Activated naive CD8-positive, alpha-beta T cell (primary cell): ENCODE data around the gene RANBP1.
A peak's percentile ranks its signal among the peaks of the same experiment; 100 is the strongest.

Source experiments
- H3K27ac Mint-ChIP-seq: one replicate; pipeline ENCODE4 v1.8.0; 2021; ENCODE audit warnings: mixed read lengths
- H3K27me3 Mint-ChIP-seq: one replicate; pipeline ENCODE4 v1.8.0; 2021; ENCODE audit warnings: mixed read lengths
- H3K36me3 Mint-ChIP-seq: one replicate; pipeline ENCODE4 v1.8.0; 2021; ENCODE audit warnings: mixed read lengths
- H3K4me1 Mint-ChIP-seq: one replicate; pipeline ENCODE4 v1.8.0; 2021; ENCODE audit warnings: low read depth, mixed read lengths
- H3K4me3 Mint-ChIP-seq: one replicate; pipeline ENCODE4 v1.8.0; 2021; ENCODE audit warnings: mild to moderate bottlenecking, mixed read lengths
- H3K9me3 Mint-ChIP-seq: one replicate; pipeline ENCODE4 v1.8.0; 2021; ENCODE audit warnings: low read depth, mixed read lengths

RANBP1 gene

DNA sequence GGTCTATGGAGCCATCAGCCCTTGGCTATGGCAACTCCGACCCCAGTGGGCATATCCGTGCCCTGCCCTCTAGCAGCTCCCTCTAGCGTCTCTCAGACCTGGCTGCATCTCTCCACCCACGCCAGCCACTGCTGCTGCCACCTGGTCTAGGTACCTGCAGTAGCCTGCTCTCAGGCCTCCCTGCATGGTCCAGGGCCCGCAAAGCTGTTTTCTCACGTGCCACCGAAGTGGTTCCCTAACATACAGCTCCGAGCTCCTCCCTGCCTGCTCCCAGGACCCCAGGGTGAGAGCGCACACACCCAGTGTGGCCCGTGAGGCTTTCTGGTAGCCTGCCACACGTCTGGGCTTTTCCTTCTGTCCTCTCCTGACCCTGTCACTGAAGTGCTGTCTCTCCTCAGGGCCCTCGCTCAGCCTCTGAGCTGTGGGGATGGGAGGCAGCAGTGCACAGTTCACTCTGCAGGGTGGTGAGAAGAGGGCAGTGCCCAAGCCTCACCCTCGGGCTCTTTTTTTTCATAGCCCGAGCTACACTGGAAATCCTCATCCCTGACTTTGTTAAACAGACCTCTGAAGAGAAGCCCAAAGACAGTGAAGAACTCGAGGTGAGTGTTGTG lies 21.6 kb upstream of the RANBP1 start:
- Mint-ChIP-seq H3K4me1 (peaks cover 64% of the 10 kb centered on the region), H3K27ac (no peak overlapping the region), H3K4me3 (no peak overlapping the region), H3K27me3 (no peaks in the 10 kb centered on the region), H3K36me3 (peaks cover 36% of the 10 kb centered on the region), H3K9me3 (no peaks in the 10 kb centered on the region)

DNA sequence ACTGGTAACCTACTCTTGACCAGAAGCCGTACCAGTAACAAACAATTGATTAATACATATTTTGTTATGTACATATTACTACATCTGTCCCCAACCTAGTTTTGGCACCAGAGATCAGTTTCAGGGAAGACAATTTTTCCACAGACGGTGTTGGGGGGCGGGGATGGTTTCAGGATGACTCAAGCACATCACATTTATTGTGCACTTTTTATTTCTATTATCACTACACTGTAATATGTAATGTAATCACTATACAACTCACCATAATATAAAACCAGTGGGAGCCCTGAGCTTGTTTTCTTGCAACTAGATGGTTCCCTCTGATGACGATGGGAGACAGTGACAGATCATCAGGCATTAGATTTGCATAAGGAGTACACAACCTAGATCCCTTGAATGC lies 20.4 kb upstream of the RANBP1 start:
- Mint-ChIP-seq H3K4me3 (peak overlapping the region; percentile 61), H3K9me3 (no peaks in the 10 kb centered on the region), H3K27ac (peak overlapping the region; percentile 73), H3K36me3 (peaks cover 37% of the 10 kb centered on the region), H3K4me1 (peaks cover 66% of the 10 kb centered on the region), H3K27me3 (no peaks in the 10 kb centered on the region)

DNA sequence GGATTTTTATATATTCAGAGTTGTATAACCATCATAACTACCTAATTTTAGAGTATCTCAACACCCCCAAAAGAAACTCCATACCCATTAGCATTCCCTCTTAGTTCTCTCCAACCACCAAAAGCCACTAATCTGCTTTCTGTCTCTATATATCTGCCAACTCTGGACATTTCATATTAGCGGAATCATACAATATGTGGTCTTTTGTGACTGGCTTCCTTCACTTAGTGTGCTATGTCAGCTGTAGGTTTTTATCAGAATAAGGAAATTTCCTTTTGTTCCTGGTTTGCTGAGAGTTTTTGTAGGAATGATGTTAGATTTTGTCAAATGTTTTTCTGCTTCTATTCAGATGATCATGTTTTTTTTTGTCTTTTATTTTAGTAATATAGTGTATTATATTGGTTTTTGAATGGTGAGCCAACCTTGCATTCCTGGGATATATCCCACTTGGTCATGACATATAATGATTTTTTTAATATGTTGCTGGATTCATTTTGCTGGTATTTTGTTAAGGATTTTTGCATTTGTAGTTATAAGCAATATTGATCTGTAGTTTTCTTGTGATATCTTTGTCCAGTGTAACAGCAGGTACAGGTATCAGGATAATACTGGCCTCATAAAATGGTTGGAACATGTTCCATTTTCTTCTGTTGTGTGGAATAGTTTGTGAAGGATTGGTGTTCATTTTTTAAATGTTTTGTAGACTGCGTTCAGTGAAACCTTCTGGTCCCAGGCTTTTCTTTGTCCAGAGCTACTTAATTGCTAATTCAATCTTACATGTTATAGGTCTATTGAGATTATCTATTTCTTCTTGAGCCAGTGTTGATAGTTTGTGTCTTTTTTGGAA lies 19.1 kb upstream of the RANBP1 start:
- peaks cover 31% of the 10 kb centered on the region for H3K36me3 Mint-ChIP-seq
- H3K4me1 Mint-ChIP-seq: peaks cover 65% of the 10 kb centered on the region
- H3K4me3 Mint-ChIP-seq: no peak overlapping the region
- H3K27me3 Mint-ChIP-seq: no peaks in the 10 kb centered on the region
- no peaks in the 10 kb centered on the region for H3K9me3 Mint-ChIP-seq
- peak overlapping the region; percentile 18 for H3K27ac Mint-ChIP-seq

DNA sequence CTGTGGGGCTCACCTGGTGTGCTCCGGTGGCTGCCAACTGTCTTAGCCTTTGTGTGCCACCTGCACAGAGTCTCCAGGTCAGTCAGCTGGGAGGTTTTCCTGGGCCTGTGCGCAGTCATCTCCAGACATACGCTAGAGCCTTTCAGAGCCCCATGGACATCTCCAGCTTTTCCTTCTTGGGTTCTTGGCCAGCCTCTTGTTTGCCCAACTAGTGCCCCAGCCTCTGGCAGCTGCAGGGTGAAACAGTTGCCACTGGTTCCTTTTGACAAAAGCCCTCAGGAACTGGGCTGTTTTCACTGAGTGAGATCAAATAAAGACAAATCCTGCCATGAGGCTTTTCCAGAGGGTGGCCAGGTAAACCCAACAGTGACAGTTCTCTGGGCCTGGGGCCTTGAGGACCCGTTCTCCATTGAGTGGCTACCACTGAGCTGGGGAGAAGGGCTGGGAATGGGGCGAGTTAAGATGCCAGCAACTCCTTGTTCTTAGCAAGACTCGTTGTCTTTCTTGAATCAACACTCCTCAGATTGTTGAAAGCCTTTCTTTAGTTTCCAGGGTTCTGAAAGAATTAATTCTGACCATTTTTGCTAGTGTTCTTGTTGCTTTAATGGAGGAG lies 16.7 kb upstream of the RANBP1 start:
- no peaks in the 10 kb centered on the region for H3K9me3 Mint-ChIP-seq
- peaks cover 33% of the 10 kb centered on the region for H3K36me3 Mint-ChIP-seq
- H3K4me3 Mint-ChIP-seq: peak overlapping the region; percentile 86
- H3K27ac Mint-ChIP-seq: peak overlapping the region; percentile 94
- peaks cover 63% of the 10 kb centered on the region for H3K4me1 Mint-ChIP-seq
- no peaks in the 10 kb centered on the region for H3K27me3 Mint-ChIP-seq

DNA sequence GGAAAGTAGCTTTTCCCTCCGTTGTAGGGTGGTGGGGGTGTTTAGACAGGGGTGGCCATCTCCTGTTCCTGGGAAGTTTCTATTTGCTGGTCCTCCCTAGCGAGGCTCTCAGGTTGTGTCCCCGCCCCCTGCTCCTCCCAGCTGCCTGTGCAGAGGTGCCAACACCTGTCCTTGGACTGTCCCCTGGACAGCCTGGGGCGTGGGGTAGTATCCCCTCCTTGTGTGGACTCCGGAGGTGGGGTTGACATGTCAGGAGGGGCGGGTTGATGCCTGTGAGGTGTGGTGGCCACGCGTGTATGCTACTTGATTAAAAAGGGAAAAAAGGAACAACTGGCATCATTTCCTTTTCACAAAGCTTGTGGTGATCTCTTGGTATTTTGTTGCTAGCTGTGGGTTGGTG lies 14.3 kb upstream of the RANBP1 start:
- Mint-ChIP-seq H3K4me1 (peaks cover 52% of the 10 kb centered on the region), H3K27ac (peak overlapping the region; percentile 94), H3K4me3 (peak overlapping the region; percentile 86), H3K36me3 (peaks cover 20% of the 10 kb centered on the region), H3K9me3 (no peaks in the 10 kb centered on the region), H3K27me3 (no peaks in the 10 kb centered on the region)

DNA sequence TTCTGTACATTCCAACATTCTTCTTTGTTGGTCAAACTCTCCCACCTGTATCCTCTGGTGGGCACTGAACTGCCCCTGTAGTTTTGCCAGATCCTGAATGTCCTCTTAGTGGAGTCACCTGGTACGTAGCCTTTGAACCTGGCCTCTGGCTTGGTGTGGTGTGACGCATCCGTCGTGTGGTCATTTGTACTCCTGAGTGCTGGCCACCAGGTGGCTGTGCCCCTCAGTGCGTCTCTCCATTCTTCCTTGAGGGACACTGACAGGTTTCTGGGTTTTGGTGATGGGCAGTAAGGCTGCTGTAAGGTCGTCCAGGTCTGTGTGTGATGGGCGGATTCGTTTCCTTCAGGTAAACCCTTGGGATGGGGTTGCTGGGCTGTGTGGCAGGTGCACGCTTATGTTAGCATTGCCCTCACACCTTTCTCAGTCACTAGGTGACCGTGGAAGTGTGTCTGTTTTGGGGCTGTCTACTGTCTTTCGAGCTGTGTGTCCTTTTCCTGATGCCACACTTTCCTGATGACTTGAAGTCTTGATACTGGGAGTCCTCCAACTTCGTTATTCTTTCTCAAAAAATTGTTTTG lies 13.6 kb upstream of the RANBP1 start:
- Mint-ChIP-seq H3K4me1 (peaks cover 48% of the 10 kb centered on the region), H3K36me3 (peaks cover 13% of the 10 kb centered on the region), H3K27me3 (no peaks in the 10 kb centered on the region), H3K9me3 (no peaks in the 10 kb centered on the region), H3K4me3 (peak overlapping the region; percentile 8), H3K27ac (peak overlapping the region; percentile 76)

GRCh38 chr22:20105456-20106204 lies 10.3 kb upstream of the RANBP1 start:
- peaks cover 2% of the 10 kb centered on the region for H3K36me3 Mint-ChIP-seq
- H3K27me3 Mint-ChIP-seq: no peaks in the 10 kb centered on the region
- H3K4me3 Mint-ChIP-seq: no peak overlapping the region
- no peaks in the 10 kb centered on the region for H3K9me3 Mint-ChIP-seq
- H3K4me1 Mint-ChIP-seq: peaks cover 20% of the 10 kb centered on the region
- no peak overlapping the region for H3K27ac Mint-ChIP-seq

GRCh38 chr22:20106205-20106848 lies 9.6 kb upstream of the RANBP1 start:
- Mint-ChIP-seq H3K36me3 (peaks cover 2% of the 10 kb centered on the region), H3K27me3 (no peaks in the 10 kb centered on the region), H3K4me1 (peaks cover 19% of the 10 kb centered on the region)

DNA sequence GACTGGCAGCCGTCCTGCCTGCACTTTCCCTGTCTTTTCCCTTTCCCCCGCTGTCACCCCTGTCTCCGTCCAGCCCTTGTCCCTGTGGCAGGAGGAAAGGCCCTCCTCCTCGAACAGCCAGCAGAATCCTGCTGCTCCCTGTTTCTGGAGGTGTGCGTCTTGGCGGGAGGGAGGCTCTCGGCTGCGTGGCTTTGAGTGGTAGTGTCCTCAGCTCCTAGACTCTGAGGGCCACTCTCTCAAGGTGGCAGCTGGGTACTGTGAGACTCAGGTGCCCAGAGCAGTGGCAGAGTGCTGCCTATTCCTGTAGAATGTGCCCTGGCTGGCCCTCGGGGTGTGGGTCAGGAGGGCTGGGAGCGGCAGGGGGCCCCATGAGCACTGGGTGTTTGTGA lies 9.1 kb upstream of the RANBP1 start:
- Mint-ChIP-seq H3K27ac (no peak overlapping the region), H3K36me3 (peaks cover 2% of the 10 kb centered on the region), H3K4me3 (no peak overlapping the region), H3K27me3 (no peaks in the 10 kb centered on the region), H3K4me1 (peaks cover 19% of the 10 kb centered on the region), H3K9me3 (no peaks in the 10 kb centered on the region)

More at GRCh38 chr22:20106205-20106848, 9.6 kb upstream of the RANBP1 start:
- Mint-ChIP-seq H3K27ac (peak overlapping the region; percentile 3), H3K4me3 (no peak overlapping the region), H3K9me3 (no peaks in the 10 kb centered on the region)

DNA sequence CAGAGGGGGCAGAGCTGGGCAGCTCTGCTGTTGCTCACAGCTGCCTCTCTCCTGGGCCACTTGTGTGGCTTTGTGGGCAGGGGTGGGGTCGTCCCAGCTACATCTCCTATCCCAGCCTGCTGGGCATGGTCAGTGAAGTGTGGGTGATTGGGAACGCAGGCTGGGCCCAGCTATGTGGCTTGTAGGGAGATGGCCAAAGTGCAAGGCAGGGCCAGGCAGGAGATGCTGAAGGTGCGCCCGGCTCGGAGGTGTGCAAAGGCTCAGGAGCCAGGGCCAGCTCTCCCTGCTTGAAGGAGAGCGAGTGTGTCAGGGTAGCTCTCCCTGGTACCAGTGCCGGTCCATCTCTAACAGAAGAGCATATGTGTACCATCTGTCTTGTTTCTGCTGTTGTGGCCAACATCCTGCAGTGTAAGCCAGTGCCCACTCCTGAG lies 8.4 kb upstream of the RANBP1 start:
- Mint-ChIP-seq H3K36me3 (peaks cover 2% of the 10 kb centered on the region), H3K9me3 (no peaks in the 10 kb centered on the region), H3K27ac (peak overlapping the region; percentile 28), H3K4me3 (no peak overlapping the region), H3K27me3 (no peaks in the 10 kb centered on the region), H3K4me1 (peaks cover 18% of the 10 kb centered on the region)

DNA sequence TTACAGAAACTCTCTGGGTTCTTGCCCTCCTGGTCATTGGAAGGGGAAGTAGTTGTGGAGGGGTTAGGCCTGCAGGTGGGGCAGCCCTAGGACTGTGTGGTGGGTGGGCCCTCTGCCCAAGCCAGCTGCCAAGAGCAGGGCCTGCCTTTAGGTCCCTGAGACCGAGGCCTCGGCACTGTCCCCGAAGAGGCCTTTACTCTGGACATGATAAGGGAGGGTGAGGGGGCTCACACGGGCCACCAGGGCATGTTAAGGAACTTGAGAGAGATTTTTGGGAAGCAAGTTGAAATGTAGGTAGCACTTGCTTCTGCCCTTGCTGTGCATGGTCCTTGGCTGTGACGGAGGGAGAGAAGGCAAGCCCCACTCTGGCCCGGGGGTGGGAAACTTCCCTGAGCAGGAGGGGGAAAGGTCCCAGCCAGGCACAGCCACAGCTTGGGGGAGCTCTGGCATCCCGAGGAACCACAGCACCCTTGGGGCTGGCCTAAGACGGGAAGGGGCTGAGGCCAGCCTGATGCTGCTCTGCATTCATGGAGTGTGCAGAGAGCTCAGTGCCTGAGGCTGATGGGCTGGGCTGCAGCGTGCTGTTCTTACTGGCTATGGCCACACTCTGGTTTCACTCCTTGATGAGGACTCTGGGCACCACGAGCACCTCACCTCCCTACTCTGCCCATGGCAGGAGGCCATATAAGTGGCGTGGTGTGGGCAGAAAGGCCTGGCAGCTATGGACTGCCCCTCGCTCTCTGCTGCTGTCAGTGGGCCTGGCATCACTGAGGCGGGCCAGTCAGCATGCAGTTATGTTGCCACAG lies 7.8 kb upstream of the RANBP1 start:
- Mint-ChIP-seq H3K27ac (peak overlapping the region; percentile 28), H3K4me1 (peaks cover 14% of the 10 kb centered on the region), H3K4me3 (no peak overlapping the region), H3K9me3 (no peaks in the 10 kb centered on the region), H3K36me3 (no peaks in the 10 kb centered on the region), H3K27me3 (no peaks in the 10 kb centered on the region)

DNA sequence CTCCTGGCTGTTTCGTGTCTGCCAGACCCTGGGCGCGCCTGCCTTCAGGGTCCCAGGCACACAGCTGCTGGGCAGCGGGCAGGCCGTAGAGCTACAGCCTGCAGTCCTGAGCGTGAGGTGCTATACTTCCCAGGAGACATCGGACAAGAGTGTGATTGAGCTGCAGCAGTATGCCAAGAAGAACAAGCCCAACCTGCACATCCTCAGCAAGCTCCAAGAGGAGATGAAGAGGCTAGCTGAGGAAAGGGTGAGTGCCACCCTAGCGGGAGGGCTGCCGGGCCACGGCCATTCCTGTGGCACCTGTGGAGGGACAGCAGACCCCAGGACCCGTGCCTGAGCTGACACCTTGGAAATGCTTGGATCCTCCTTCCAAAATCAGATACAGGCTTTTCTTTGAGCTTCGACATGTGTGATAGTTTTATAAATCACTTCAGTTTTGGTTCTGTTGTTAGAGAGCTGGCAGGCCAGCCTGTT lies 7.1 kb upstream of the RANBP1 start:
- Mint-ChIP-seq H3K4me1 (peaks cover 14% of the 10 kb centered on the region), H3K36me3 (no peaks in the 10 kb centered on the region), H3K27me3 (no peaks in the 10 kb centered on the region), H3K4me3 (no peak overlapping the region), H3K9me3 (no peaks in the 10 kb centered on the region), H3K27ac (no peak overlapping the region)
